Bronchial epithelial cell (primary cell): ENCODE data around the gene AP1G1. TPM values are rescaled to one million over a fixed set of nuclear protein-coding genes. Genes with fewer than 3 reads are reported as not detected.
A peak's percentile ranks its signal among the peaks of the same experiment; 100 is the strongest.

Source experiments
- DNase-seq: peaks from one replicate; pipeline ENCODE4 v3.0.0-alpha.2; 2010; ENCODE audit warnings: low read depth
- FAIRE-seq: peaks from 2 replicates; lab custom pipeline; 2011; peaks lifted over from hg19 to GRCh38; lab: Jason Lieb, UNC
- H3K27me3 ChIP-seq: 2 replicates; pipeline ENCODE4 v1.5.1; 2011; ENCODE audit warnings: low read length; ENCODE audit not compliant: control insufficient read depth, insufficient read depth
- H3K36me3 ChIP-seq: 2 replicates; pipeline ENCODE4 v1.5.1; 2011; ENCODE audit warnings: low read length; ENCODE audit not compliant: control insufficient read depth, insufficient read depth
- H3K4me3 ChIP-seq: 2 replicates; pipeline ENCODE4 v1.5.1; 2011; ENCODE audit warnings: mild to moderate bottlenecking, low read depth, low read length, control low read depth
- CTCF ChIP-seq: IDR thresholded peaks from 2 replicates; pipeline ENCODE4 v1.5.1; 2011; ENCODE audit warnings: mild to moderate bottlenecking, moderate library complexity, low read length, control low read depth, inconsistent platforms; ENCODE audit not compliant: insufficient read depth, severe bottlenecking
- total RNA-seq: library from RNA; depleted of rRNA; stranded (reverse); fragments of >200 nt; gene quantifications from 2 replicates; pipeline ENCODE4 v1.2.1, GENCODE V29; 2014

AP1G1 gene
- total RNA-seq, 1 donor from 2014 or later, result 29.5 TPM

- no peak for FAIRE-seq
- TF ChIP-seq CTCF, result no peak
- Histone ChIP-seq H3K27me3 (no peaks in the 10 kb centered on the region), H3K4me3 (no peak overlapping the region), H3K36me3 (peaks cover 21% of the 10 kb centered on the region)
- no peak for DNase-seq
These were observed 43.5 kb upstream of the AP1G1 start for GRCh38 chr16:71852158-71852557.

- no peak for DNase-seq
- TF ChIP-seq CTCF, result no peak
- H3K4me3 ChIP-seq, result no peak overlapping the region
- no peaks in the 10 kb centered on the region for H3K27me3 ChIP-seq
- no peak for FAIRE-seq
- H3K36me3 ChIP-seq, result peaks cover 21% of the 10 kb centered on the region
These were observed 43.1 kb upstream of the AP1G1 start for GRCh38 chr16:71851746-71852145.

DNA sequence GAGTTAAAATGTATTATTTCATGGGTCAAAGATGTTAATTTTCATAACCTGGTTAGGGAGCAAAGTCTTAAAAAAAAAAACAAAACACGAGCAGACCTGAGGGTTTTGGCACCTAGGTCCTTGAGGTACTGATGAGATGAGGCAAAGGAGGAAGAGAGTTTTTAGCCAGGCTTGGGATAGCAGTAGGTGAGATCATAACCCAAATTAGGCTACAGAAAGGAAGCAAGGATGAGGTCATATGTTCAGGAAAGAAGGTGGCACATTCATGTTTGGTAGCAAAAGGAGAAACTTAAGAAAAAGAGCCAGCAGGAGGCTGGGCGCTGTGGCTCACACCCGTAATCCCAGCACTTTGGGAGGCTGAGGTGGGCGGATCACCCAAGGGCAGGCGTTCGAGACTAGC lies 40.0 kb upstream of the AP1G1 start:
- no peak for DNase-seq
- Histone ChIP-seq H3K27me3 (no peaks in the 10 kb centered on the region), H3K36me3 (peaks cover 21% of the 10 kb centered on the region), H3K4me3 (no peak overlapping the region)
- no peak for TF ChIP-seq CTCF
- FAIRE-seq, result no peak

DNA sequence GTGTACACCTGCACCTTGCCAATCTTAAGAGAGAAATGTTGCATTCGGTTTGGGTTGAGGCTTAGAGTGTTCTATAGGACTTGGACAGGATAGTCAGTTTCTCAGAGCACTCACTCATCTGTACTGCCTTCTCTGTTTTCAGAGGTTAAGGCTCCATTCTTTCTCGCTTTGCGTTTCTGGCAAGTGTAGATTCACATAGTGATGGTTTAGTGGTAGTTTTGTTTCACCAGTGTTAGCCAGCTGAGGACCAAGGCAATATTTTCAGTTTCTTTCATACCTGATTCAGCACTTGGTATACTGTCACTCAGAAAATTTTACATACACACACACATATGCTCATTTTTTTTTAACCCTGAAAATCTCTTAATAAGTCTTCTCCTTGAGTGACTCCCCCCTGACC lies 38.5 kb upstream of the AP1G1 start:
- DNase-seq, result no peak
- Histone ChIP-seq H3K36me3 (peaks cover 21% of the 10 kb centered on the region), H3K27me3 (no peaks in the 10 kb centered on the region), H3K4me3 (peak overlapping the region; percentile 99)
- FAIRE-seq, result no peak
- no peak for TF ChIP-seq CTCF

DNA sequence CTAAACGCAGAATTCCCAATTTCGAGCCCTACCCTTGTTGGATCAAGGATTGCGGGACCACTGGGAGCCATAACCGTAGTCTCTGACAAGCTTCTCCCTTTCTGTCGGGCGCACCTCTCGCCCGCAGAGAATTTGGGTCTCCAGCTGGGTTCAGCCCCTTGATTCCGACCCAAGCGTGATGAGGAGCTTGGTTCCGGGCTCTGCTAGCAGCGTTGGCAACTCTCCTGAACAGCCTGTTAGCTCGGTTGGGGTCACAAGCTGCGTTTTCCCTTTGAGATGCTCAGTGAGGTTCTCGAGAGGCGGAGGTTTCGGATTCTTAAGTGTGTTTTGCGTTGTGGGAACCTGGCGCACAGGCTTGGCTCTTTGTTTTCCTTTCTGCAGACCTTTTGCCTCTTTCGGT lies 37.8 kb upstream of the AP1G1 start:
- no peaks in the 10 kb centered on the region for H3K27me3 ChIP-seq
- peaks cover 19% of the 10 kb centered on the region for H3K36me3 ChIP-seq
- FAIRE-seq (no peak), DNase-seq (no peak)
- no peak for TF ChIP-seq CTCF
- peak overlapping the region; percentile 99 for H3K4me3 ChIP-seq
